ENCODE results near the gene DDR2. TPM values are rescaled to one million over a fixed set of nuclear protein-coding genes. Genes with fewer than 3 reads are reported as not detected.

DDR2 gene
- total RNA-seq, 1 donor from 2014 or later, result 3.8 TPM

DNA sequence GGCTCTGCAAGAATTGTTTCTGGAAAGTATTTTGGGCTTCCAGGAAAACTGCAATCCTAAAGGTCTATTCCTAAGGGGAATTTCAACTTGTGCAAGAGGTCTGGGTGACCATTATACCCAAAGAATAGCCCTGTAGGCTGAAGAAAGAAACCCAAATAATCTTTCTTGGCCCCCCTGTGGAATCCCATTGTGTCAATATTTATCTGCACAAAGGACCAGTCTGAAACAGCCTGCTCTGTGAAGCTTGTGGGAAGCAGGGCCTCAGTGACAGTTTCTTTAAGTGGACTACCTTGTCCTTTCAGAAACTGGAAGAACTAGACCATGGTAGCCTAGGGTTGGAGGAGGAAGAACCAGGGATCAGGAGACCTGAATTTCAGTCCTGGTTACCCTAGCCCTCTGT lies 99.8 kb downstream of the DDR2 start:
- H3K4me3 ChIP-seq (ENCODE audit: low read depth, low read length), result no peak overlapping the region
- no peaks in the 10 kb centered on the region for H3K27me3 ChIP-seq (ENCODE audit: control insufficient read depth, insufficient read depth, low read length)
- DNase-seq (ENCODE audit: low read depth), result no peak
- TF ChIP-seq, protein P1, sequence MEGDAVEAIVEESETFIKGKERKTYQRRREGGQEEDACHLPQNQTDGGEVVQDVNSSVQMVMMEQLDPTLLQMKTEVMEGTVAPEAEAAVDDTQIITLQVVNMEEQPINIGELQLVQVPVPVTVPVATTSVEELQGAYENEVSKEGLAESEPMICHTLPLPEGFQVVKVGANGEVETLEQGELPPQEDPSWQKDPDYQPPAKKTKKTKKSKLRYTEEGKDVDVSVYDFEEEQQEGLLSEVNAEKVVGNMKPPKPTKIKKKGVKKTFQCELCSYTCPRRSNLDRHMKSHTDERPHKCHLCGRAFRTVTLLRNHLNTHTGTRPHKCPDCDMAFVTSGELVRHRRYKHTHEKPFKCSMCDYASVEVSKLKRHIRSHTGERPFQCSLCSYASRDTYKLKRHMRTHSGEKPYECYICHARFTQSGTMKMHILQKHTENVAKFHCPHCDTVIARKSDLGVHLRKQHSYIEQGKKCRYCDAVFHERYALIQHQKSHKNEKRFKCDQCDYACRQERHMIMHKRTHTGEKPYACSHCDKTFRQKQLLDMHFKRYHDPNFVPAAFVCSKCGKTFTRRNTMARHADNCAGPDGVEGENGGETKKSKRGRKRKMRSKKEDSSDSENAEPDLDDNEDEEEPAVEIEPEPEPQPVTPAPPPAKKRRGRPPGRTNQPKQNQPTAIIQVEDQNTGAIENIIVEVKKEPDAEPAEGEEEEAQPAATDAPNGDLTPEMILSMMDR (IDR thresholded peaks at IDR 0.05; ENCODE audit: insufficient read depth, low read length, poor library complexity, severe bottlenecking), result no peak
- no peaks in the 10 kb centered on the region for H3K36me3 ChIP-seq (ENCODE audit: control insufficient read depth, insufficient read depth, low read length)

DNA sequence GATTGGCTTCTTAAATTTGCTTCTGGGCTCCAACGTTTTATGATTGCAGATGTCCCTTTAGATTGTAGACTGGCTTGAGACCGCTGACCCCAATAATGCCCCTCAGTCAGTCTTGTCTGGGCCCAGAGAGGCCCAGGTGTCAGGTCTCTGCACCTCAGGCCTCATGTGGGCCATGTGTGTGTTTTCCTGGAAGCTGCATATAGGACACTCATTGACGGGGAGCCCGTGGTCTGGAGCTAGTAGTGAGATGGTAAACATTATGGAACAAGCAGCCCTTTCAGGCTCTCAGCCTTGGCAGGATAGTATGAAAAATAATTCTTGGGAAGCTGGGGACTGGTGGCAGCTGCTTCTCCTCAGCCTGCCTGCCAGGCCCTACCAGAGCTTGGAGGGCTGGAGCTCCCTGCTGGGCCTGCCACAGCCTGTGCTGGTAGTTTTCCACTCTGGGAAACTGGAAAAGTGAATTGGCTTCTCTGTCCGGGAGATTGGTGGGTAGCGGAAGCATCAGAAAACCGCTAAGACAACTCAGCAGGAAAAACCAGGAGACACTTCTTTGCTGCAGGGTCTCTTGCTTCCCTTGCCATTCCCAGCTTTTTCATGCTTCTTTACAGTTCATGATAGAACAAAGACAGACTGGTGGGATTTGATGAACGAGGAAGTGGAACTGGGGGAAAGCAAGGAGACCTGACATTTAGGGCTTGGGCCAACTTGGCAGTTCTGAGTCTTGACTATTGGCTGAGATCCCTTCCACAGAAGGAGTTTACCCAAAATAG lies 100.5 kb downstream of the DDR2 start:
- Histone ChIP-seq H3K4me3 (ENCODE audit: low read depth, low read length) (no peak overlapping the region), H3K36me3 (ENCODE audit: control insufficient read depth, insufficient read depth, low read length) (no peaks in the 10 kb centered on the region), H3K27me3 (ENCODE audit: control insufficient read depth, insufficient read depth, low read length) (no peaks in the 10 kb centered on the region)
- TF ChIP-seq, protein P1 (IDR thresholded peaks at IDR 0.05; ENCODE audit: insufficient read depth, low read length, poor library complexity, severe bottlenecking), result no peak
- DNase-seq (ENCODE audit: low read depth), result no peak

DNA sequence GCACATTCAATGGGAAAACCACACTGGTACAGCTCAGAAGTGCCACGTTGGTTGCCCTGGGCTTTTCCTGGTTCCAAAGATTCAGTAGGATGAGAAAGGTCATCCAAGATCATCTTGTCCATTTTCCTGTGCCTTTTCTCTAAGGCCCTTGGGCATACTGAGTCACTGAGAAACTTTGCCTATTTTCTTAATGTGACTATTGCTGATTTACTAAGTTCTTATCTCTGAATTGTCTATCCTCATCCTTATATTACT lies 101.0 kb downstream of the DDR2 start:
- Histone ChIP-seq H3K4me3 (ENCODE audit: low read depth, low read length) (no peak overlapping the region), H3K27me3 (ENCODE audit: control insufficient read depth, insufficient read depth, low read length) (no peaks in the 10 kb centered on the region), H3K36me3 (ENCODE audit: control insufficient read depth, insufficient read depth, low read length) (no peaks in the 10 kb centered on the region)
- TF ChIP-seq, protein P1 (IDR thresholded peaks at IDR 0.05; ENCODE audit: insufficient read depth, low read length, poor library complexity, severe bottlenecking), result no peak
- DNase-seq (ENCODE audit: low read depth), result no peak

- Histone ChIP-seq H3K36me3 (ENCODE audit: control insufficient read depth, insufficient read depth, low read length) (no peaks in the 10 kb centered on the region), H3K27me3 (ENCODE audit: control insufficient read depth, insufficient read depth, low read length) (no peaks in the 10 kb centered on the region), H3K4me3 (ENCODE audit: low read depth, low read length) (no peak overlapping the region)
- TF ChIP-seq, protein P1 (IDR thresholded peaks at IDR 0.05; ENCODE audit: insufficient read depth, low read length, poor library complexity, severe bottlenecking), result no peak
- DNase-seq (ENCODE audit: low read depth), result no peak
Measured at GRCh38 chr1:162734047-162734446, 101.8 kb downstream of the DDR2 start.

DNA sequence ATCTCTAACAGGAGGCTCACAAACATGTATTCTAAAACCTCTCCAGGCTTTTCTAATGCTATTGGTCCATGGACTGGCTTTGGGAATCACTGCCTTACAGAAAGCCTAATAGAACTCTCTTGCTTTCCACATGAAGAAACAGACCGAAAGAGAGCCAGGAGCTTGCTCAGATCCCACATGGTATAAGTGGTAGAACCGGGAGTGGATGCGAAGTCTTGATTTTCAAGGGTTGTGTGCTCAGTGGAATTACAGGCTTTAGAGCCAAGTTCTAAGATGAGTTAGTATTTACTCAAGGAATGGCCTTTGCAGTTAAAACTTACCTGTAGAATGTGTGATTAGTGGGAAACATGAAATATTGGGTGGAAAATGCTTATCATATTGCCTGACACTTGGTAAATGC lies 103.9 kb downstream of the DDR2 start:
- Histone ChIP-seq H3K27me3 (ENCODE audit: control insufficient read depth, insufficient read depth, low read length) (no peaks in the 10 kb centered on the region), H3K36me3 (ENCODE audit: control insufficient read depth, insufficient read depth, low read length) (no peaks in the 10 kb centered on the region), H3K4me3 (ENCODE audit: low read depth, low read length) (no peak overlapping the region)
- TF ChIP-seq, protein P1 (IDR thresholded peaks at IDR 0.05; ENCODE audit: insufficient read depth, low read length, poor library complexity, severe bottlenecking), result no peak
- DNase-seq (ENCODE audit: low read depth), result no peak

DNA sequence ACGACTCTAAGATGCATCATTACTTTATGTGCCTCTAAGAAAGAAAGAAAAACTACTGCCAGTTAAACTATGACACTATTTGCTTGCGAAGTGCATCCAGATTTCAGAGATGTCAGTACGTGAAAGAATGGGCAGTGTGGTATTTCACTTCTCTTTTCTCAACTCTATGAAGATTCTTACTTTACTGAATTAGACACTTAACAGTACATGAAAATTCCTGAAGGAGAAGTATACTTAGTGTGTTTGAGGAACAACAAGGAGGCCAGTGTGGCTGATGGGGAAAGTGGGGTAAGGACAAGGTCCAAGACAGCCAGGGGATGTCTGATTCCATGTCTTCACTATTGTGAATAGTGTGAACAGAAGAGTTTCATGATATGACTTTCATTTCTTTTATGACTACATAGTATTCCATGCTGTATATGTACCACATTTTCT lies 104.4 kb downstream of the DDR2 start:
- no peaks in the 10 kb centered on the region for H3K27me3 ChIP-seq (ENCODE audit: control insufficient read depth, insufficient read depth, low read length)
- no peaks in the 10 kb centered on the region for H3K36me3 ChIP-seq (ENCODE audit: control insufficient read depth, insufficient read depth, low read length)
- H3K4me3 ChIP-seq (ENCODE audit: low read depth, low read length), result no peak overlapping the region
- DNase-seq (ENCODE audit: low read depth), result no peak
- TF ChIP-seq, protein P1 (IDR thresholded peaks at IDR 0.05; ENCODE audit: insufficient read depth, low read length, poor library complexity, severe bottlenecking), result no peak
